Vagina (tissue), 2 donors: ENCODE measurements around the gene CREB5. TPM values are rescaled to one million over a fixed set of nuclear protein-coding genes. Genes with fewer than 3 reads are reported as not detected.

Source experiments
- DNase-seq, 2 donors: peaks; one replicate each; pipeline ENCODE4 v3.0.0-alpha.2; 2017; ENCODE audit errors: extremely low spot score in 2 of 2
- H3K27ac ChIP-seq: fragments of 200-600 bp; sonication (generic); one replicate; pipeline ENCODE4 v1.5.1; 2019
- H3K27me3 ChIP-seq: fragments of 200-600 bp; sonication (generic); one replicate; pipeline ENCODE4 v1.5.1; 2019
- H3K36me3 ChIP-seq, 2 donors: fragments of 200-600 bp; sonication (generic); one replicate each; pipeline ENCODE4 v1.5.1; 2017 to 2019
- H3K4me1 ChIP-seq: fragments of 200-600 bp; sonication (generic); one replicate; pipeline ENCODE4 v1.5.1; 2019
- H3K4me3 ChIP-seq, 2 donors: fragments of 200-600 bp; sonication (generic); 1 replicate in 1 of 2; 2 replicates in 1 of 2; pipeline ENCODE4 v1.5.1; 2016 to 2019
- H3K9me3 ChIP-seq: fragments of 200-600 bp; sonication (generic); one replicate; pipeline ENCODE4 v1.5.1; 2019
- CTCF ChIP-seq, 3 experiments: fragments of 450-650 bp in 2 of 3; fragments of 200-600 bp in 1 of 3; sonication (generic) in 1 of 3; IDR thresholded peaks; one replicate each; pipeline ENCODE4 v1.5.1; 2017 to 2019; ENCODE audit warnings: antibody characterized with exemption in 3 of 3, mild to moderate bottlenecking in 2 of 3, moderate library complexity in 2 of 3
- POLR2A ChIP-seq, 2 donors: fragments of 450-650 bp; IDR thresholded peaks; one replicate each; pipeline ENCODE4 v1.6.1; 2017; ENCODE audit warnings: antibody characterized with exemption in 2 of 2, mild to moderate bottlenecking in 2 of 2, moderate library complexity in 2 of 2
- POLR2AphosphoS5 ChIP-seq, 2 donors: sonication (generic); formaldehyde crosslinking; IDR thresholded peaks; one replicate each; pipeline ENCODE4 v1.9.0; 2017; ENCODE audit warnings: antibody characterized with exemption in 2 of 2, mild to moderate bottlenecking in 2 of 2, low read depth in 1 of 2; ENCODE audit not compliant: insufficient read depth in 1 of 2
- intact Hi-C: fragments of 100-400 bp; cut with DNase I; formaldehyde crosslinking; loops from one replicate; pipeline ENCODE4 v1.15.1; 2023
- total RNA-seq: library from RNA; depleted of rRNA; stranded (reverse); fragments of >200 nt; gene quantifications from one replicate; pipeline ENCODE4 v1.2.3, GENCODE V29; 2016

The CREB5 gene
- total RNA-seq, 1 donor from 2014 or later, result 23.1 TPM

DNA sequence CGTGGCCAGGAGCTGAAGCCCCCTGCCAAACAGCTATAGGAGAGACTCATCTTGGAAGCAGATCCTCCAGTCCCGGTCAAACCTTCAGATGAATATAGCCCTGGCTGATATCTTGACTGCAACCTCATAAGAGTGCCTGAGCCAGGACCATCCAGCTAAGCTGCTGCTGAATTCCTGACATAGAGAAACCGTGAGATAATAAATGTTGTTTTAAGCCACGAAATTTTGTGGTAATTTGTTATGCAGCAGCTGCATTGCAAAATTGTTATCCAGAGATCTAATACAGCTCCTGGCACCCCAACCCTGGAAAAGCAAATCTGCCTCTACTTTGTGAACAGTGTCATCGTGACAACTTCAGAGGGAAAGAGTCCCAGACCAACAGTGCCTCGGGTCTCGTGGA is 119.9 kb downstream of the CREB5 start:
- intact Hi-C loops, result no loop called here

DNA sequence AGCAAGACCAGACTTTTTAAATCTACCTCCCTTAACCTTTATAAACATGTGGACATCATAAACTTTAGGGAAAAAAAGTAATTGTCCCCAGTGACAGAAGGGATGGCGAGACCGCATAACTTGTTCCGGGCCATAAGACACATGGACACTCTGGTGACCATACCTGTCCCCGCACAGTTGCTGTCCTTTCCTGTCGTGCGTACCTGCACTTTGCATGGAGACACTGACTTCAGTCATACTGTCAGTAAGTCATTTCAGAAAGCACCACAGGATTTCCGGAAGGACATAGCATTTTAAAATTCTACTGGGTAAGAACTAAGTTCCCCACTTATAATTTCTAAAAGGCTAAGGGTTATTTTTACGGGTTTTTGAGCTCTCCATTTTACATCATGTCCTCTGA is 120.9 kb downstream of the CREB5 start:
- H3K4me1 ChIP-seq, result peaks cover 7% of the 10 kb centered on the region
- intact Hi-C loops, result no loop called here
- no peaks in the 10 kb centered on the region for H3K9me3 ChIP-seq
- no peak for DNase-seq
- no peaks in the 10 kb centered on the region for H3K27me3 ChIP-seq
- no peak overlapping the region for H3K27ac ChIP-seq
- no peak overlapping the region for H3K4me3 ChIP-seq
- TF ChIP-seq POLR2AphosphoS5 (IDR thresholded peaks at IDR 0.05; ENCODE audit: insufficient read depth in 1 of 2, low read depth in 1 of 2) (no peak), POLR2A (IDR thresholded peaks at IDR 0.05) (no peak), CTCF (IDR thresholded peaks at IDR 0.05) (no peak)
- H3K36me3 ChIP-seq, result no peaks in the 10 kb centered on the region

More for the DNA sequence above, 119.9 kb downstream of the CREB5 start:
- TF ChIP-seq POLR2A (IDR thresholded peaks at IDR 0.05), result no peak
- Histone ChIP-seq H3K4me3 (no peak overlapping the region), H3K9me3 (no peaks in the 10 kb centered on the region), H3K27ac (no peak overlapping the region), H3K27me3 (no peaks in the 10 kb centered on the region), H3K4me1 (peaks cover 7% of the 10 kb centered on the region), H3K36me3 (no peaks in the 10 kb centered on the region)
- DNase-seq, result no peak

DNA sequence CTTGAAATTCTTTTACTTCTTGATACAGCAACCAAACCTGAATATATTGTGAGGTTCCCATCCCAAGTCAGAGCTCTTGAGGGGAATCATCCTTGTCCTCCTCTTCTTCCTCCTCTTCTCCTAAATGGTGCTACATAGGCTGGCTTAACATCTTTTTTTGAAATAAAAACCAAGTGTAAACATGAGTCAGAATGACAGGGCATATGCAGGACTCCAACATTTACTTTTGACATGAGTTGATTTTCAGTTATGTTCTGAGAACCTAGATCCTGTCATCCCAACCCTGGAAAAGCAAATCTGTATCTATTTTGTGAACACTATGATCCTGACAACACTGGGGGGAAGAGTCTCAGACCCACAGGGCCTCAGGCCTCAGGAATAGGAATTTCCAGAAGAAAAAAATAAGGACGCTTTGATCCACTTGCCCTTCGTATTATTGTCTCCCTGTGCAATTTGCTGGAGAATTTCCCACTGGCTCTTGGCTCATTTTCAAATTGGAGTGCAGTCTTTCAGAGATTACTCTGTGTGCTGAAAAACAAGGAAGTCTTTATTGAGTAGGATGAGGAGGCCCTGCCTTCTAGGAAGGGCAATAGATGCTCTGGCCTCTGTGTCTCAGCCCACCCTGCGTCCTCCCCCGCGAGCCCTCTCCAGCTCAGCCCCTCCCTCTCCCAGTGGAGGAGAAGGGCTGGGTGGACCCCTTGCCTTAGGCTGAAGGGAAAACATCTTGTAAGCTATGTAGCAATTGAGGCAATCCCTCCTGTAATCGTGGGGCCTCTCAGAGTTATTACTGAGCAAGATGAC is 121.6 kb downstream of the CREB5 start:
- Histone ChIP-seq H3K4me1 (peaks cover 7% of the 10 kb centered on the region), H3K4me3 (no peak overlapping the region), H3K9me3 (no peaks in the 10 kb centered on the region), H3K27ac (no peak overlapping the region), H3K36me3 (no peaks in the 10 kb centered on the region), H3K27me3 (no peaks in the 10 kb centered on the region)
- intact Hi-C loops, result no loop called here
- TF ChIP-seq CTCF (IDR thresholded peaks at IDR 0.05) (no peak), POLR2AphosphoS5 (IDR thresholded peaks at IDR 0.05; ENCODE audit: insufficient read depth in 1 of 2, low read depth in 1 of 2) (peak in 1 of 2 donors; percentile 56)
- DNase-seq, result no peak

DNA sequence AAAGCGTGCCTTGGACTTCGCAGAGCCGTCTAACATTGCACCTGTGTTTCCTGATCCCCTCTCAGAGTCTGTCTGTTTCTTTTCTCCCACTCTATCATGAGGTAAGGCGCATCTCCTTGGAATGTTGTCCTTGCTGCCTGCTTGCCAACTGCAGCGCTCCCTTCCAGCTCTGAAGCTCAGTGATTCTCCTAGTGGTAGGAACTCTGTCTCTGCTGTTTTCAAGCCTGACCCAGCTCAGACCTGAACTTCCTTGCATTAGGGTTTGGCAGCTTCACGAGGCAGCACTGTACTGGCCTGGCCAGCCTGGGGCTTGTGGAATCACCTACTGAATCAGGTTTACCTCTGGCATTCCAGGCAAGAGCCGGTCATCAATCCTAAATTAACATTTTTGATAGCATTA is 123.9 kb downstream of the CREB5 start:
- TF ChIP-seq CTCF (IDR thresholded peaks at IDR 0.05) (peak in 1 of 3 experiments; percentile 21), POLR2AphosphoS5 (IDR thresholded peaks at IDR 0.05; ENCODE audit: insufficient read depth in 1 of 2, low read depth in 1 of 2) (no peak)
- Histone ChIP-seq H3K9me3 (no peaks in the 10 kb centered on the region), H3K4me3 (no peak overlapping the region), H3K36me3 (no peaks in the 10 kb centered on the region), H3K27ac (no peak overlapping the region), H3K27me3 (no peaks in the 10 kb centered on the region), H3K4me1 (peaks cover 7% of the 10 kb centered on the region)
- DNase-seq, result no peak
- intact Hi-C loops, result no loop called here

- no peaks in the 10 kb centered on the region for H3K36me3 ChIP-seq
- DNase-seq, result no peak
- no peak for TF ChIP-seq CTCF (IDR thresholded peaks at IDR 0.05)
- TF ChIP-seq POLR2AphosphoS5 (IDR thresholded peaks at IDR 0.05; ENCODE audit: insufficient read depth in 1 of 2, low read depth in 1 of 2), result no peak
- no peak for TF ChIP-seq POLR2A (IDR thresholded peaks at IDR 0.05)
- intact Hi-C loops, result no loop called here
- no peaks in the 10 kb centered on the region for H3K27me3 ChIP-seq
- H3K27ac ChIP-seq, result no peak overlapping the region
- H3K4me1 ChIP-seq, result peaks cover under 1% of the 10 kb centered on the region
- H3K4me3 ChIP-seq, result no peak overlapping the region
- no peaks in the 10 kb centered on the region for H3K9me3 ChIP-seq
These were observed 127.1 kb downstream of the CREB5 start for GRCh38 chr7:28539289-28539981.
